ENCODE data around the gene CLDN4.

Gene CLDN4

DNA sequence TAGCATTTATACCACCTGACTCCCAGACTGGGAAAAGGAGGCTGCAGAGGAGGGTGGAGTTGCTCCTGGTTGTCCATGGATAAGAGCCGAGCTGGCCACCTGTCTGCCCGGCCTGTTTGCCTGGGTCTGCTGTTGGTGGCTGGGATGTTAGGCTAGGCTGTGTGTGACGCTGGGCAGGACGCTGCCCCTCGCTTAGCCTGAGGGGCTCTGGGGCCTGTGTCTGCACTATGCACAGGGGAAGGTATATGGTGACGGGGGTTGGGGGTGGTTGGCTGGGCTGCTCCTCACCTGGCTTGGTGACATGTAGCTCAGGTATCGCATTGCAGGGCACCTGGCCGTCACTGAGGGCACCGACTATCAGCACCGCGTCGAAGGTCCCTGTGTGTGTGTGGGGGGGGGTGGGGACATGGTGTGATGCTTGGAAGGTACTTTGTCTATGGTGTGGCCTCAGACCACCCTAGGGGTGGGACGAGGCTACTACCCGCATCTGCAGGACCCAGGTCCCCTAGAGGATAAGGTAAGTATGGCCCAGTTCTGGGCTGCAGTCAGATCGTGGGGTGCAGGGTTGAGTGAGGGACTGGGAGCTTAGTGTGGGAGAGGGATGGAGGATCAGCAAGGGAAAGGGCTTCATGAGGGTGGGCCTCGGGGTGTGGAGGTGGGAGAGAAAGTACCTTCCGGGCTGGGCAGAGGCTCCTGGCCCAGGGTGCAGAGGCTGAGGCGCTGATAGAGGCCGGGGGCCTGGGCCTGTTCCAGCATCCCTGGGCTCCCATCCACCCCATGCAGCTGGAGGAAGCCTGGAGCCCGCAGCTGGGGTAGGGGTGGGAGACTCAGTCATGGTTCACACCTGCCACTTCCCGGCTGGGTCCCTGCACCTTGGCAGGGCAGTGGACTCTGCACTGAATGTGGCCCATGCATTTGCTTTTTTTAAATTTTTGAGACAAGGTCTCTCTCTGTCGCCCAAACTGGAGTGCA, 9.2 kb downstream of the CLDN4 start:
- Histone ChIP-seq H3K23ac (ENCODE audit: low read length) (no peak overlapping the region), H4K91ac (ENCODE audit: low read depth, low read length) (no peak overlapping the region), H2AFZ (ENCODE audit: insufficient read depth, low read length, poor library complexity) (no peak overlapping the region), H2BK120ac (ENCODE audit: insufficient read depth, low read length, poor library complexity) (no peak overlapping the region), H3K9ac (ENCODE audit: low read length) (no peak overlapping the region), H3K4me3 (ENCODE audit: low read depth, low read length) (no peak overlapping the region), H4K12ac (ENCODE audit: low read depth, low read length) (no peak overlapping the region), H3K18ac (ENCODE audit: low read length) (peak overlapping the region; percentile 5), H3K27ac (ENCODE audit: low read depth, low read length) (no peak overlapping the region), H3K4me1 (ENCODE audit: control insufficient read depth in 1 of 2, insufficient read depth in 2 of 2, low read length in 2 of 2) (peaks cover 29 to 31% of the 10 kb centered on the region in 2 experiments), H3K79me1 (ENCODE audit: low read length) (peaks cover 10% of the 10 kb centered on the region), H3K27me3 (ENCODE audit: insufficient read depth, low read length) (no peaks in the 10 kb centered on the region), H3K79me2 (ENCODE audit: control insufficient read depth, insufficient read depth, low read length, poor library complexity) (peaks cover 3% of the 10 kb centered on the region), H3K14ac (ENCODE audit: low read length) (no peak overlapping the region), H2BK12ac (ENCODE audit: low read length) (peak overlapping the region; percentile 56), H2AK5ac (ENCODE audit: low read length) (peak overlapping the region; percentile 73), H2BK5ac (ENCODE audit: low read depth, low read length, poor library complexity) (no peak overlapping the region), H3K9me3 (ENCODE audit: insufficient read depth, low read depth, low read length) (no peaks in the 10 kb centered on the region), H3K4ac (ENCODE audit: low read depth, low read length) (no peak overlapping the region), H4K8ac (ENCODE audit: low read depth, low read length) (no peak overlapping the region), H3K4me2 (ENCODE audit: low read length) (no peak overlapping the region), H3K36me3 (ENCODE audit: control insufficient read depth in 1 of 2, insufficient read depth in 2 of 2, low read length in 2 of 2) (no peaks in the 10 kb centered on the region)
- no CpG with 5 or more reads among the region's 22 CpGs for WGBS (ENCODE audit: extremely low coverage, insufficient coverage, insufficient read length)
- DNase-seq, result no peak

DNA sequence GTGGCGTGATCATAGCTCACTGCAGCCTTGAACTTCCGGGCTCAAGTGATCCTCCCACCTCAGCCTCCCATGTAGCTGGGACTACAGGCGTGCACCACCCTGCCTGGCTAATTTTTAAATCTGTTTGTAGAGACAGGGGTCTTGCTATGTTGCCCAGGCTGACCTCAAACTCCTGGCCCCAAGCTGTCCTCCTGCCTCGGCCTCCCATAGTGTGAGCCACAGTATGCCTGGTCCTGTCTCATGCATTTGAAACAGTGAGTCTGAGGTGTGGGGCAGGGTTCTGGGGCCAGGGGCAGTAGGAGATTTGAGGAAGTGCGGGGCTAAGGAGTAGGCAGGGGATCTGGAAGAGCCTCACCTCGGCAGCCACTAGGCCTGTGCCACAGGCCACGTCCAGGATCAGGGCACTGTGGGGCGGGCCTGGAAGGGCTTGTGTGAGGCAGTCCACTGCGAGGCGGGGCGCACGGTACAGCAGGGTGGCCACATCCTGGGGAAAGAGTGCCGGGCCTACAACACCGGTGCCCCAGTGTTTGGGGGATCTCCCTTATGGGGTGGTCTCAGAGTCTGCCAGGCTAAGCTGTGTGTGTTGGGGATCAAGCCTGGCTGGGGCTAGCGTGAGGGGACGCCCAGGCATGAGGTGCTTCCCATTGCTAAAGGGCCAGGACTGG, 10.1 kb downstream of the CLDN4 start:
- no peaks in the 10 kb centered on the region for H3K27me3 ChIP-seq (ENCODE audit: insufficient read depth, low read length)
- H4K8ac ChIP-seq (ENCODE audit: low read depth, low read length), result no peak overlapping the region
- H3K36me3 ChIP-seq (ENCODE audit: control insufficient read depth in 1 of 2, insufficient read depth in 2 of 2, low read length in 2 of 2), result no peaks in the 10 kb centered on the region
- peak overlapping the region; percentile 7 for H4K91ac ChIP-seq (ENCODE audit: low read depth, low read length)
- no peak overlapping the region for H3K4me3 ChIP-seq (ENCODE audit: low read depth, low read length)
- H3K18ac ChIP-seq (ENCODE audit: low read length), result no peak overlapping the region
- WGBS (ENCODE audit: extremely low coverage, insufficient coverage, insufficient read length), result no CpG with 5 or more reads among the region's 16 CpGs
- H3K79me1 ChIP-seq (ENCODE audit: low read length), result peaks cover 12% of the 10 kb centered on the region
- H4K12ac ChIP-seq (ENCODE audit: low read depth, low read length), result no peak overlapping the region
- no peak overlapping the region for H2AFZ ChIP-seq (ENCODE audit: insufficient read depth, low read length, poor library complexity)
- H2BK120ac ChIP-seq (ENCODE audit: insufficient read depth, low read length, poor library complexity), result no peak overlapping the region
- H3K4ac ChIP-seq (ENCODE audit: low read depth, low read length), result no peak overlapping the region
- peaks cover 29 to 31% of the 10 kb centered on the region in 2 experiments for H3K4me1 ChIP-seq (ENCODE audit: control insufficient read depth in 1 of 2, insufficient read depth in 2 of 2, low read length in 2 of 2)
- no peak overlapping the region for H3K14ac ChIP-seq (ENCODE audit: low read length)
- peak overlapping the region; percentile 13 for H2BK12ac ChIP-seq (ENCODE audit: low read length)
- no peak overlapping the region for H3K4me2 ChIP-seq (ENCODE audit: low read length)
- no peak overlapping the region for H3K27ac ChIP-seq (ENCODE audit: low read depth, low read length)
- H2AK5ac ChIP-seq (ENCODE audit: low read length), result peak overlapping the region; percentile 66
- no peak overlapping the region for H3K23ac ChIP-seq (ENCODE audit: low read length)
- DNase-seq, result no peak
- H3K9ac ChIP-seq (ENCODE audit: low read length), result no peak overlapping the region
- H3K79me2 ChIP-seq (ENCODE audit: control insufficient read depth, insufficient read depth, low read length, poor library complexity), result peaks cover 3% of the 10 kb centered on the region
- H3K9me3 ChIP-seq (ENCODE audit: insufficient read depth, low read depth, low read length), result no peaks in the 10 kb centered on the region
- no peak overlapping the region for H2BK5ac ChIP-seq (ENCODE audit: low read depth, low read length, poor library complexity)

DNA sequence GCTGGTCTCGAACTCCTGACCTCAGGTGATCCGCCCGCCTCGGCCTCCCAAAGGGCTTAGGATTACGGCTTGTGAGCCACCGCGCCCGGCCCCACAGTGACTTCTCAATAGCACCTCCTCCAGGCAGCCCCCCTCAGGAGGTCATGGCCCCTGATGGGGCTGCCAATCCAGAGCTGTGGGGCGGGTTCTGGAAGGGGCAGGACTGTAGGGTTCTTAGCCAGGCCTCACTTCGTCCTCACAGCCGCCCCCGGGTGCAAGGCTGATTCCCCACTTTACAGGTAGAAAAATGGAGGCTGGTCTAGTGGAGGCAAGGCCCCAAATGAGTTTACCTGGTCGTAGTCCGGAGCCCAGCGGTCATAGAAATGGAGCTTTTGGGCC, 10.9 kb downstream of the CLDN4 start:
- Histone ChIP-seq H2BK12ac (ENCODE audit: low read length) (peak overlapping the region; percentile 2), H3K4me1 (ENCODE audit: control insufficient read depth in 1 of 2, insufficient read depth in 2 of 2, low read length in 2 of 2) (peaks cover 33 to 34% of the 10 kb centered on the region in 2 experiments), H3K36me3 (ENCODE audit: control insufficient read depth in 1 of 2, insufficient read depth in 2 of 2, low read length in 2 of 2) (no peaks in the 10 kb centered on the region), H4K12ac (ENCODE audit: low read depth, low read length) (peak overlapping the region; percentile 5), H2BK5ac (ENCODE audit: low read depth, low read length, poor library complexity) (peak overlapping the region; percentile 4), H3K4me2 (ENCODE audit: low read length) (peak overlapping the region; percentile 76), H3K27ac (ENCODE audit: low read depth, low read length) (no peak overlapping the region), H3K79me2 (ENCODE audit: control insufficient read depth, insufficient read depth, low read length, poor library complexity) (peaks cover 3% of the 10 kb centered on the region), H3K4ac (ENCODE audit: low read depth, low read length) (peak overlapping the region; percentile 44), H3K9ac (ENCODE audit: low read length) (no peak overlapping the region), H3K79me1 (ENCODE audit: low read length) (peaks cover 12% of the 10 kb centered on the region), H3K4me3 (ENCODE audit: low read depth, low read length) (no peak overlapping the region), H4K91ac (ENCODE audit: low read depth, low read length) (peak overlapping the region; percentile 59), H2AK5ac (ENCODE audit: low read length) (peak overlapping the region; percentile 28), H3K23ac (ENCODE audit: low read length) (no peak overlapping the region), H3K9me3 (ENCODE audit: insufficient read depth, low read depth, low read length) (no peaks in the 10 kb centered on the region), H4K8ac (ENCODE audit: low read depth, low read length) (peak overlapping the region; percentile 49), H3K18ac (ENCODE audit: low read length) (peak overlapping the region; percentile 10), H3K27me3 (ENCODE audit: insufficient read depth, low read length) (no peaks in the 10 kb centered on the region), H2AFZ (ENCODE audit: insufficient read depth, low read length, poor library complexity) (peak overlapping the region; percentile 13), H3K14ac (ENCODE audit: low read length) (peak overlapping the region; percentile 28), H2BK120ac (ENCODE audit: insufficient read depth, low read length, poor library complexity) (peak overlapping the region; percentile 7)
- DNase-seq, result no peak
- no CpG with 5 or more reads among the region's 15 CpGs for WGBS (ENCODE audit: extremely low coverage, insufficient coverage, insufficient read length)

DNA sequence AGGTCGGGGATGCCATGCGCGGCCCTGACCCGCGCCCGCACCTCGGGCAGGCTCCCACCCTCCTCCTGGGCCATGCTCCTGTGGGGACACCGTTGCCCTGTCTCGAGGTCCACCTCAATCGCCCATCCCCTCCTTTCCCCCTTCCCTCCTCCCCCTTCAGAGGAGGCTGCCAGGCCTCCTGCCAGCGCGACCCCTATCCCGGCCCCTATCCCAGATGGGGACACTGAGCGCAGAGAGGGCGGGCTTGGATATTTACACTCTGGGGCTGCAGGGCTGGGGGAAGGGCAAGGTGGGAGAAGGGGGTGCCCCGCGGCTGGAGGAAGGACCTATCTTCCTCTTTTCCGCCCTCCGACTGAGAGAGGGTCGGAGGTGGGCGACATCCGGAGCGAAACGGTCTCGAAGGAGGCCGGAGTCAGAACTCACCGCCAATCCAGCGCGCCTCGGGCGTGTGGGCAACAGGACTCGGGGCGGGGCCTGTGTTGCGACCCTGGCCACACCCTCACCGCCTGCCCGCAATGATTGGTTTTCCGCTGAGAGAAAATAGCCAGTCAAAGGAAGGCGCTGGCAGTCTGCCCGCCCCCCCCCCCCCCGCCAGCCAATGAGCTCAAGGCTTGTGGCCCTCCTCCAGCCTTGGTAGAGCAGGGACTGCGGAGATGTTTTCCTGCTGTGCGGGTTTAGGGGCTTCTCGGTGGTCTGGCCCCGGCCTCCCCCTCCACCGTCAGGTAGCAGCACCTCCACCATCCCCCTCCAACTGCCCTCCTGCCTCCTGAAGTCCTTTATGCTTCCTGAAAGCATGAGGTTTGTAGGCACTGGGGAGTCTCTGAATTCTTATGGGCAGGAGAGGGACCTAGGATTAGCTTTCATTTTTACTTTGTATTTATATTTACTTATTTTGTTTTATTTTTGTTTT, 11.5 kb downstream of the CLDN4 start, which contains the start of gene METTL27:
Gene METTL27, minus strand, starts transcription at position 450 of the 910 bp plus-strand sequence. Its CDS starts 376 bp downstream, at position 74.
- Histone ChIP-seq H2BK12ac (ENCODE audit: low read length) (peak within 1 kb of the TSS; percentile 2), H3K4me1 (ENCODE audit: control insufficient read depth in 1 of 2, insufficient read depth in 2 of 2, low read length in 2 of 2) (peaks cover 33 to 34% of the 10 kb centered on the region in 2 experiments), H3K4me2 (ENCODE audit: low read length) (peak within 1 kb of the TSS; percentile 76), H3K27me3 (ENCODE audit: insufficient read depth, low read length) (no peaks in the 10 kb centered on the region), H2AK5ac (ENCODE audit: low read length) (peak within 1 kb of the TSS; percentile 28), H3K9ac (ENCODE audit: low read length) (no peak within 1 kb of the TSS), H4K91ac (ENCODE audit: low read depth, low read length) (peak within 1 kb of the TSS; percentile 59), H3K4ac (ENCODE audit: low read depth, low read length) (peak within 1 kb of the TSS; percentile 44), H4K12ac (ENCODE audit: low read depth, low read length) (peak within 1 kb of the TSS; percentile 5), H3K4me3 (ENCODE audit: low read depth, low read length) (peak within 1 kb of the TSS; percentile 66), H3K36me3 (ENCODE audit: control insufficient read depth in 1 of 2, insufficient read depth in 2 of 2, low read length in 2 of 2) (no peaks in the 10 kb centered on the region), H3K23ac (ENCODE audit: low read length) (no peak within 1 kb of the TSS), H3K14ac (ENCODE audit: low read length) (peak within 1 kb of the TSS; percentile 28), H3K9me3 (ENCODE audit: insufficient read depth, low read depth, low read length) (no peaks in the 10 kb centered on the region), H3K79me1 (ENCODE audit: low read length) (peaks cover 12% of the 10 kb centered on the region), H4K8ac (ENCODE audit: low read depth, low read length) (peak within 1 kb of the TSS; percentile 79), H3K18ac (ENCODE audit: low read length) (peak within 1 kb of the TSS; percentile 10), H2BK120ac (ENCODE audit: insufficient read depth, low read length, poor library complexity) (peak within 1 kb of the TSS; percentile 7), H2AFZ (ENCODE audit: insufficient read depth, low read length, poor library complexity) (peak within 1 kb of the TSS; percentile 87), H2BK5ac (ENCODE audit: low read depth, low read length, poor library complexity) (peak within 1 kb of the TSS; percentile 4), H3K27ac (ENCODE audit: low read depth, low read length) (peak within 1 kb of the TSS; percentile 11), H3K79me2 (ENCODE audit: control insufficient read depth, insufficient read depth, low read length, poor library complexity) (peaks cover 3% of the 10 kb centered on the region)
- peak; percentile 95 to 96 for DNase-seq
- WGBS (ENCODE audit: extremely low coverage, insufficient coverage, insufficient read length), result no CpG with 5 or more reads among the region's 45 CpGs
